ENCODE data around the gene IQCH. TPM values are rescaled to one million over a fixed set of nuclear protein-coding genes. Genes with fewer than 3 reads are reported as not detected.

IQCH gene
- total RNA-seq, 4 donors from 2014 or later: 0.40 to 5.2 (median 1.9) TPM

GRCh38 chr15:67523330-67523729 lies 268.7 kb downstream of the IQCH start:
- intact Hi-C loops (cut with DNase I; ENCODE audit: low total_unique reads) (no loop called here), in situ Hi-C loops (cut with MboI; ENCODE audit: low pct_ligation_motif_present in 1 of 4, low pct_unique_long_range_greater_than_20kb in 1 of 4, low sequenced_read_pairs in 3 of 4) (no loop called here)
- Histone ChIP-seq H3K27me3 (no peaks in the 10 kb centered on the region), H3K4me3 (no peak overlapping the region), H3K36me3 (peaks cover 0 to 7% (median 0%) of the 10 kb centered on the region in 4 donors), H3K9me3 (no peaks in the 10 kb centered on the region), H3K4me1 (peaks cover 8 to 26% (median 23%) of the 10 kb centered on the region in 4 donors), H3K27ac (no peak overlapping the region)
- 79% methylated on average over 1 of the region's 1 CpG; no CpG with 5 or more reads in 1 of the 2 donors for WGBS, 2 donors (ENCODE audit: low coverage in 1 of 2)
- no peak for TF ChIP-seq EP300 (IDR thresholded peaks at IDR 0.05; ENCODE audit: low read depth)
- no peak for TF ChIP-seq POLR2AphosphoS5 (IDR thresholded peaks at IDR 0.05)
- TF ChIP-seq, protein P1, sequence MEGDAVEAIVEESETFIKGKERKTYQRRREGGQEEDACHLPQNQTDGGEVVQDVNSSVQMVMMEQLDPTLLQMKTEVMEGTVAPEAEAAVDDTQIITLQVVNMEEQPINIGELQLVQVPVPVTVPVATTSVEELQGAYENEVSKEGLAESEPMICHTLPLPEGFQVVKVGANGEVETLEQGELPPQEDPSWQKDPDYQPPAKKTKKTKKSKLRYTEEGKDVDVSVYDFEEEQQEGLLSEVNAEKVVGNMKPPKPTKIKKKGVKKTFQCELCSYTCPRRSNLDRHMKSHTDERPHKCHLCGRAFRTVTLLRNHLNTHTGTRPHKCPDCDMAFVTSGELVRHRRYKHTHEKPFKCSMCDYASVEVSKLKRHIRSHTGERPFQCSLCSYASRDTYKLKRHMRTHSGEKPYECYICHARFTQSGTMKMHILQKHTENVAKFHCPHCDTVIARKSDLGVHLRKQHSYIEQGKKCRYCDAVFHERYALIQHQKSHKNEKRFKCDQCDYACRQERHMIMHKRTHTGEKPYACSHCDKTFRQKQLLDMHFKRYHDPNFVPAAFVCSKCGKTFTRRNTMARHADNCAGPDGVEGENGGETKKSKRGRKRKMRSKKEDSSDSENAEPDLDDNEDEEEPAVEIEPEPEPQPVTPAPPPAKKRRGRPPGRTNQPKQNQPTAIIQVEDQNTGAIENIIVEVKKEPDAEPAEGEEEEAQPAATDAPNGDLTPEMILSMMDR (IDR thresholded peaks at IDR 0.05): no peak
- TF ChIP-seq POLR2A (IDR thresholded peaks at IDR 0.05): no peak
- no peak for DNase-seq

DNA sequence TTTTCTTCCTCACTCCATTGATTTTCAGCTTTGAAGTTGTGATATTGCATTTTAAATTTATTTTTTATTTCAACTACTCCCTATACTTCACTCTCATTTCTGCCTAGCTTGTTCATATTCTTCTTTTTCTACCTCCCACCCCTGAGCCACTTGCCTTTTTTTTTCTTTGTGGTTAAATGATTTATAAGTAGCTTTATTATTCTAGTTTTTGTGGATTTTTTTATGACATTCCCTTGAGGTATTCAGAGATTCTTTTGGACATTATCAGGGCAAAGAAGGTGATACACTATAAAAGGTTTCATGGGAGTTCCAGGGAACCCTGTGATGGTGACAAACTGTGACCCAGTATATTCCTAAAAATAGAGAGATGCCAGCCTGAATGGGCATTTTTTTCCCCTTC lies 269.6 kb downstream of the IQCH start:
- intact Hi-C loops (cut with DNase I; ENCODE audit: low total_unique reads) (no loop called here), in situ Hi-C loops (cut with MboI; ENCODE audit: low pct_ligation_motif_present in 1 of 4, low pct_unique_long_range_greater_than_20kb in 1 of 4, low sequenced_read_pairs in 3 of 4) (no loop called here)
- peaks cover 0 to 7% (median 0%) of the 10 kb centered on the region in 4 donors for H3K36me3 ChIP-seq
- no peak overlapping the region for H3K27ac ChIP-seq
- H3K4me1 ChIP-seq: peaks cover 8 to 26% (median 23%) of the 10 kb centered on the region in 4 donors
- TF ChIP-seq POLR2AphosphoS5 (IDR thresholded peaks at IDR 0.05): no peak
- TF ChIP-seq POLR2A (IDR thresholded peaks at IDR 0.05): no peak
- TF ChIP-seq, protein P1 (IDR thresholded peaks at IDR 0.05): no peak
- TF ChIP-seq EP300 (IDR thresholded peaks at IDR 0.05; ENCODE audit: low read depth): no peak
- no peak for DNase-seq
- H3K27me3 ChIP-seq: no peaks in the 10 kb centered on the region
- no peak overlapping the region for H3K4me3 ChIP-seq
- H3K9me3 ChIP-seq: no peaks in the 10 kb centered on the region

DNA sequence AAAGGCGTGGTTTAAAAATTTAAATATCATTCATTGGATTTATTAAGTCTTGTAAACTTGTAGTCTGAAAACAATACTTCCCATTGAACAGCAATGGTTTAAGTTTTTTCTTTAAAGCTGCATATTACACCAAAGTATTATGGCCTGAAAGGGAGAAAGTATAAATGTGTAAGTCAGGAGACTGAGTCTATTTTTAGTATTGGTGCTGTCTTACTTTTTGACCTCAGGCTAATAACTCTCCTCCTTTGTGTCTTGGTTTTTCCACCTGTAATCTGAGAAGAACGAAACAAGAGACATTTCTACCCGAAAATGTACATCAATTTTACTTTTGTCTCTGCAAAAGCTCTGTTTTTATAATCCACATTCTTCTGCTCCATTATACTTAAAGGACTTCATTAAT lies 273.9 kb downstream of the IQCH start:
- no peak overlapping the region for H3K27ac ChIP-seq
- no peaks in the 10 kb centered on the region for H3K9me3 ChIP-seq
- no peaks in the 10 kb centered on the region for H3K27me3 ChIP-seq
- TF ChIP-seq POLR2AphosphoS5 (IDR thresholded peaks at IDR 0.05): no peak
- no peak for TF ChIP-seq POLR2A (IDR thresholded peaks at IDR 0.05)
- TF ChIP-seq, protein P1 (IDR thresholded peaks at IDR 0.05): no peak
- TF ChIP-seq EP300 (IDR thresholded peaks at IDR 0.05; ENCODE audit: low read depth): no peak
- DNase-seq: no peak
- H3K4me1 ChIP-seq: peaks cover 0 to 9% (median 4%) of the 10 kb centered on the region in 4 donors
- in situ Hi-C loops (cut with MboI; ENCODE audit: low pct_ligation_motif_present in 1 of 4, low pct_unique_long_range_greater_than_20kb in 1 of 4, low sequenced_read_pairs in 3 of 4): no loop called here
- no peak overlapping the region for H3K4me3 ChIP-seq
- WGBS, 2 donors (ENCODE audit: low coverage in 1 of 2): 96% methylated on average over 3 of the region's 3 CpGs
- H3K36me3 ChIP-seq: peaks cover 0 to 7% (median 0%) of the 10 kb centered on the region in 4 donors
- intact Hi-C loops (cut with DNase I; ENCODE audit: low total_unique reads): no loop called here

- no peaks in the 10 kb centered on the region for H3K27me3 ChIP-seq
- in situ Hi-C loops (cut with MboI; ENCODE audit: low pct_ligation_motif_present in 1 of 4, low pct_unique_long_range_greater_than_20kb in 1 of 4, low sequenced_read_pairs in 3 of 4): no loop called here
Observed at GRCh38 chr15:67531379-67531914, 276.9 kb downstream of the IQCH start.

More at GRCh38 chr15:67531379-67531914, 276.9 kb downstream of the IQCH start:
- no peak for DNase-seq
- Histone ChIP-seq H3K27ac (no peak overlapping the region), H3K36me3 (peaks cover 0 to 7% (median 0%) of the 10 kb centered on the region in 4 donors), H3K4me3 (no peak overlapping the region), H3K9me3 (no peaks in the 10 kb centered on the region), H3K4me1 (no peaks in the 10 kb centered on the region)
- intact Hi-C loops (cut with DNase I; ENCODE audit: low total_unique reads): no loop called here
- no peak for TF ChIP-seq EP300 (IDR thresholded peaks at IDR 0.05; ENCODE audit: low read depth)
- TF ChIP-seq POLR2AphosphoS5 (IDR thresholded peaks at IDR 0.05): no peak
- TF ChIP-seq, protein P1 (IDR thresholded peaks at IDR 0.05): no peak
- no peak for TF ChIP-seq POLR2A (IDR thresholded peaks at IDR 0.05)
- 71 to 79% methylated on average over 3 of the region's 3 CpGs for WGBS, 2 donors (ENCODE audit: low coverage in 1 of 2)

All from transverse colon (tissue), 4 donors.